GM03348 (cell line): ENCODE results near the gene PCNX4.

ENCODE experiments used
- DNase-seq: peaks from one replicate; pipeline ENCODE4 v3.0.0; 2012; ENCODE audit warnings: low spot score

The PCNX4 gene

GRCh38 chr14:60206249-60206670 is 114.5 kb downstream of the PCNX4 start:
- DNase-seq, result no peak

GRCh38 chr14:60206837-60207533 is 115.3 kb downstream of the PCNX4 start:
- no peak for DNase-seq

- DNase-seq, result no peak
Measured at GRCh38 chr14:60210703-60211102, 119.0 kb downstream of the PCNX4 start.

- no peak for DNase-seq
Measured at GRCh38 chr14:60211153-60211552, 119.4 kb downstream of the PCNX4 start.

- no peak for DNase-seq
Measured at GRCh38 chr14:60212503-60213371, 121.0 kb downstream of the PCNX4 start.

- DNase-seq, result no peak
Measured at GRCh38 chr14:60214003-60214402, 122.3 kb downstream of the PCNX4 start.

- DNase-seq, result no peak
Measured at GRCh38 chr14:60214415-60215126, 122.8 kb downstream of the PCNX4 start.

GRCh38 chr14:60215127-60215444 is 123.4 kb downstream of the PCNX4 start:
- DNase-seq, result no peak

GRCh38 chr14:60215520-60216420 is 124.0 kb downstream of the PCNX4 start:
- no peak for DNase-seq

- DNase-seq, result no peak
Measured at GRCh38 chr14:60217713-60218112, 126.0 kb downstream of the PCNX4 start.
